ENCODE results near the gene BTRC. TPM values are rescaled to one million over a fixed set of nuclear protein-coding genes. Genes with fewer than 3 reads are reported as not detected.
"Not testable (repeated sequence)": the region's sequence is repeated elsewhere in the genome, so short reads cannot be mapped to it uniquely, and the experiment has no call there.

BTRC gene
- total RNA-seq, 1 donor from 2014 or later = 8.8 TPM

GRCh38 chr10:101580486-101581399, 226.8 kb downstream of the BTRC start:
- DNase-seq (ENCODE audit: low read depth, low spot score) = no peak

- DNase-seq (ENCODE audit: low read depth, low spot score) = no peak
Observed at GRCh38 chr10:101585841-101586240, 231.9 kb downstream of the BTRC start.

- DNase-seq (ENCODE audit: low read depth, low spot score) = peak; percentile 84
Observed at GRCh38 chr10:101587725-101588653, 234.0 kb downstream of the BTRC start, which contains the start of the genes DPCD and POLL. TSS of gene DPCD (plus strand) at chr10:101588321. CDS start at chr10:101588337, 16 bp downstream. TSS of gene POLL (minus strand) at chr10:101588257. CDS start at chr10:101587360, 897 bp downstream.

- DNase-seq (ENCODE audit: low read depth, low spot score) = no peak
Observed at GRCh38 chr10:101588879-101589278, 234.9 kb downstream of the BTRC start.

GRCh38 chr10:101593331-101593730, 239.4 kb downstream of the BTRC start:
- not testable (repeated sequence) for DNase-seq (ENCODE audit: low read depth, low spot score)

- no peak for DNase-seq (ENCODE audit: low read depth, low spot score)
Observed at GRCh38 chr10:101595591-101596433, 241.8 kb downstream of the BTRC start.

GRCh38 chr10:101597091-101597900, 243.3 kb downstream of the BTRC start:
- no peak for DNase-seq (ENCODE audit: low read depth, low spot score)

- no peak for DNase-seq (ENCODE audit: low read depth, low spot score)
Observed at GRCh38 chr10:101601541-101601940, 247.6 kb downstream of the BTRC start.

GRCh38 chr10:101602761-101603398, 248.9 kb downstream of the BTRC start:
- DNase-seq (ENCODE audit: low read depth, low spot score) = peak; percentile 17

Other genes starting within 250 kb of the BTRC start
- gene TLX1, start 222.9 kb upstream of the BTRC start, total RNA-seq = 0.60 and 1.8 TPM in 2 replicates
- not detected in 2 replicates for gene LBX1, start 124.7 kb upstream of the BTRC start, total RNA-seq
- 10.2 and 11.6 TPM in 2 replicates for gene POLL, start 234.1 kb downstream of the BTRC start, total RNA-seq
- gene DPCD, start 234.2 kb downstream of the BTRC start, total RNA-seq = 25.7 and 36.7 TPM in 2 replicates

Measured in pulmonary artery endothelial cell (primary cell).